GM10847 (cell line): ENCODE measurements around the gene KCNH2.

ENCODE experiments used
- POLR2A ChIP-seq: IDR thresholded peaks from 2 replicates; pipeline ENCODE4 v1.6.1; 2011; ENCODE audit not compliant: insufficient read length; ENCODE audit errors: extremely low read depth

The KCNH2 gene

GRCh38 chr7:150896562-150897209 is 81.4 kb downstream of the KCNH2 start:
- TF ChIP-seq POLR2A: no peak

GRCh38 chr7:150895809-150896208 is 82.3 kb downstream of the KCNH2 start:
- TF ChIP-seq POLR2A: no peak
